ENCODE data around the gene CCNC.

CCNC gene

GRCh38 chr6:99559057-99559456 lies 9.4 kb downstream of the CCNC start:
- no peak for DNase-seq (ENCODE audit: low read depth, low spot score)
- no peak overlapping the region for H3K27ac ChIP-seq

- DNase-seq (ENCODE audit: low read depth, low spot score), result no peak
- H3K27ac ChIP-seq, result no peak overlapping the region
These were observed 14.6 kb downstream of the CCNC start for GRCh38 chr6:99553888-99554287.

- no peak overlapping the region for H3K27ac ChIP-seq
- DNase-seq (ENCODE audit: low read depth, low spot score), result no peak
These were observed 18.3 kb downstream of the CCNC start for GRCh38 chr6:99550046-99550748.

GRCh38 chr6:99548706-99549105 lies 19.8 kb downstream of the CCNC start:
- no peak overlapping the region for H3K27ac ChIP-seq
- no peak for DNase-seq (ENCODE audit: low read depth, low spot score)

GRCh38 chr6:99547526-99547925 lies 20.9 kb downstream of the CCNC start:
- DNase-seq (ENCODE audit: low read depth, low spot score), result no peak
- no peak overlapping the region for H3K27ac ChIP-seq

- no peak overlapping the region for H3K27ac ChIP-seq
- DNase-seq (ENCODE audit: low read depth, low spot score), result no peak
These were observed 23.0 kb downstream of the CCNC start for GRCh38 chr6:99545442-99545841.

- no peak overlapping the region for H3K27ac ChIP-seq
- no peak for DNase-seq (ENCODE audit: low read depth, low spot score)
These were observed 24.5 kb downstream of the CCNC start for GRCh38 chr6:99543968-99544367.

GRCh38 chr6:99530627-99531026 lies 37.8 kb downstream of the CCNC start:
- no peak for DNase-seq (ENCODE audit: low read depth, low spot score)

GRCh38 chr6:99522531-99522930 lies 45.9 kb downstream of the CCNC start:
- H3K27ac ChIP-seq, result no peak overlapping the region
- no peak for DNase-seq (ENCODE audit: low read depth, low spot score)

More at GRCh38 chr6:99530627-99531026, 37.8 kb downstream of the CCNC start:
- H3K27ac ChIP-seq, result no peak overlapping the region

GRCh38 chr6:99521633-99522151 lies 46.8 kb downstream of the CCNC start:
- no peak for DNase-seq (ENCODE audit: low read depth, low spot score)

GRCh38 chr6:99520855-99521632 lies 47.4 kb downstream of the CCNC start:
- peak overlapping the region; percentile 82 for H3K27ac ChIP-seq
- no peak for DNase-seq (ENCODE audit: low read depth, low spot score)

More at GRCh38 chr6:99521633-99522151, 46.8 kb downstream of the CCNC start:
- peak overlapping the region; percentile 82 for H3K27ac ChIP-seq

GRCh38 chr6:99519446-99519845 lies 49.0 kb downstream of the CCNC start:
- H3K27ac ChIP-seq, result no peak overlapping the region
- no peak for DNase-seq (ENCODE audit: low read depth, low spot score)

- DNase-seq (ENCODE audit: low read depth, low spot score), result no peak
These were observed 54.4 kb downstream of the CCNC start for GRCh38 chr6:99514089-99514488.

GRCh38 chr6:99512033-99512432 lies 56.4 kb downstream of the CCNC start:
- DNase-seq (ENCODE audit: low read depth, low spot score), result no peak
- H3K27ac ChIP-seq, result no peak overlapping the region

More at GRCh38 chr6:99514089-99514488, 54.4 kb downstream of the CCNC start:
- no peak overlapping the region for H3K27ac ChIP-seq

GRCh38 chr6:99507648-99508047 lies 60.8 kb downstream of the CCNC start:
- DNase-seq (ENCODE audit: low read depth, low spot score), result no peak
- H3K27ac ChIP-seq, result no peak overlapping the region

- DNase-seq (ENCODE audit: low read depth, low spot score), result no peak
- H3K27ac ChIP-seq, result no peak overlapping the region
These were observed 66.7 kb downstream of the CCNC start for GRCh38 chr6:99501762-99502161.

- no peak for DNase-seq (ENCODE audit: low read depth, low spot score)
- no peak overlapping the region for H3K27ac ChIP-seq
These were observed 70.0 kb downstream of the CCNC start for GRCh38 chr6:99498421-99498820.

GRCh38 chr6:99495466-99495865 lies 73.0 kb downstream of the CCNC start:
- DNase-seq (ENCODE audit: low read depth, low spot score), result no peak
- no peak overlapping the region for H3K27ac ChIP-seq

Data from epithelial cell of prostate (primary cell).